GM19193 (cell line): ENCODE data around the gene TBC1D22A.

Source experiments
- POLR2A ChIP-seq: IDR thresholded peaks from 4 replicates; pipeline ENCODE4 v1.6.1; 2011; ENCODE audit not compliant: insufficient read depth, insufficient read length; ENCODE audit errors: extremely low read depth

The TBC1D22A gene

GRCh38 chr22:47015589-47016178, 253.2 kb downstream of the TBC1D22A start:
- no peak for TF ChIP-seq POLR2A

- no peak for TF ChIP-seq POLR2A
These were observed 254.2 kb downstream of the TBC1D22A start for GRCh38 chr22:47016631-47017030.

GRCh38 chr22:47017245-47017644, 254.8 kb downstream of the TBC1D22A start:
- no peak for TF ChIP-seq POLR2A

GRCh38 chr22:47018010-47018910, 255.8 kb downstream of the TBC1D22A start:
- no peak for TF ChIP-seq POLR2A

GRCh38 chr22:47019012-47019790, 256.8 kb downstream of the TBC1D22A start:
- TF ChIP-seq POLR2A: no peak

- TF ChIP-seq POLR2A: no peak
These were observed 257.7 kb downstream of the TBC1D22A start for GRCh38 chr22:47020166-47020565.

- no peak for TF ChIP-seq POLR2A
These were observed 259.1 kb downstream of the TBC1D22A start for GRCh38 chr22:47021371-47022074.

- no peak for TF ChIP-seq POLR2A
These were observed 259.6 kb downstream of the TBC1D22A start for GRCh38 chr22:47022075-47022473.

- no peak for TF ChIP-seq POLR2A
These were observed 260.0 kb downstream of the TBC1D22A start for GRCh38 chr22:47022475-47022874.

GRCh38 chr22:47023871-47024270, 261.4 kb downstream of the TBC1D22A start:
- no peak for TF ChIP-seq POLR2A

GRCh38 chr22:47027766-47028165, 265.3 kb downstream of the TBC1D22A start:
- no peak for TF ChIP-seq POLR2A

GRCh38 chr22:47029244-47030074, 267.0 kb downstream of the TBC1D22A start:
- TF ChIP-seq POLR2A: no peak

- TF ChIP-seq POLR2A: no peak
These were observed 267.8 kb downstream of the TBC1D22A start for GRCh38 chr22:47030143-47030661.
